ENCODE measurements around the gene PRPF31.

DNA sequence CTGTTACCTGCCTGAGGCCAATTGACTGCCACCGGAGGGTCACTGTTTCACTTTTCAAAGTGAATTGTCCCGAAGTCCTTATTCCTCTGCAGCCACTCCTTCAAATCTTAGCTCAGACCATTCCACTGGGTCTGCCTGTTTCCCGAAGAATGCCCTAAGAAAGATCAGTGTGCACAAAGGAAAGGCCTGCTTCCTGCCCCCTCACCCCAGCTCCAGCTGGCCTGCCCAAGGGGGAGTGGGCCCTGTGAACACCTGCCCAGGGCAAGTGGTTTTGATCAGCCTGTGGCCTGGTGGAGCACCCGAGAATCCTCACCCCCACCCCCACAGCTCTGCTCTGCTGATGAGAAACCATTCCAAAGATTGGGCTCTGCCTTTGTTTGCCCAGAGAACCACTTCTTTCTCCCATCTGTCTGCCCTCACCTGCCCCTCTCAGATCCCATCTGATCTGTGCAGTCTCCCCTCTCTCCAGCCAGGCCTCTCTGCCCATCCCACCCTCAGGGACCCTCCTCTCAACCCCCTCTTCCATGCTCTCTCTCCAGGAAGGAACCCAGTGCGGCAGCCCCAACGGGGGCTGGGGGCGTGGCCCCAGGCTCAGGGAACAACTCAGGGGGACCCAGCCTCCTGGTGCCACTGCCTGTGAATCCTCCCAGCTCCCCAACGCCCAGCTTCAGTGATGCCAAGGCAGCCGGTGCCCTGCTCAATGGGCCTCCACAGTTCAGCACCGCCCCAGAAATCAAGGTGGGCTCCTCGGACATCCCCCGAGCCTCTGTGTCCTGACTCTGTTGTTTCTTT lies 33.7 kb downstream of the PRPF31 start:
- no peak for TF ChIP-seq CTCF (IDR thresholded peaks at IDR 0.05)
- no peak for TF ChIP-seq POLR2A (IDR thresholded peaks at IDR 0.05)
